Measurements from ENCODE around the gene SHROOM1.

SHROOM1 gene

GRCh38 chr5:132776938-132777208 lies 53.6 kb downstream of the SHROOM1 start:
- DNase-seq (ENCODE audit: low spot score), result no peak

GRCh38 chr5:132776131-132776937 lies 54.1 kb downstream of the SHROOM1 start:
- peak; percentile 58 for DNase-seq (ENCODE audit: low spot score)

DNA sequence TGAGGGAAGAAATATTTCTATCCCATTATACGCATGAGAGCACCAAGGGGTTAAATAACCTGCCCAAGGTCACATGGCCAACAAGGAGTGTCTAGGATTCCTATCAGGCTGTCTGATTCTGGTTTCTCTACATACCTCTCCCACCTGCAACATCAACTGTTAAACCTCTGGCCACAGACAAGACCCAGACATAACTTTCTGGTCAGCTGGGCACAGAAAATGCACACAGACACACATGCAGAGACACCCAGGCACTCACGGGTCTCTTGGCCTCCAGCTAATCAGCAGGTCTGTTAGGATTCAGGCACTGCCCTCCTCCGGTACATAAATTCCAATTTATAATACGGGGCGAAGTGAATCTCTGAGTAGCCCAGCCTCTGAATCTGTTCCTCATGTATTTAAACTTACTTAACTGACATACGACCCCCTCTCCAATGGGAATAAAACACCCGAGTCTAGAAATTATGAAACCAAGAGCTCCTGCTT lies 54.9 kb downstream of the SHROOM1 start:
- no peak for DNase-seq (ENCODE audit: low spot score)

DNA sequence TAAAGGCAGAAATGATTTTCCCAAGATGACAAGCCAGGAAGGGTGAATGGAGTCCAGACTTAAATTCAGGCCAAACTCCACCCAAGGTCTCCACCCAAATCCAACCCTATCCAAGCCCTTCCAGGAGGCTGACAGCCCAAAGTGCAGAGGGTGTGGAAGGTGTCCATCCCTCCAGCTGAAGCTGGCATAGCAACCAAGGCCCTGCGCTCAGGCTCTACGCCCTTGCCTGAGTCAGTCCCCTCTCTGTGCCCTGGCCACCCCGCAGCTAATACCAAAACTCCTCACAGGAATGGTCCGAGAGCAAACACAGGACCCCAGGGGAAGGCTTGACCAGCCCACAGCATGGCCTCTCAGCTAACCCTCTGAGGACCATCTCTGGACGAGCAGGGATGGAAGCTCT lies 55.6 kb downstream of the SHROOM1 start:
- DNase-seq (ENCODE audit: low spot score), result no peak

DNA sequence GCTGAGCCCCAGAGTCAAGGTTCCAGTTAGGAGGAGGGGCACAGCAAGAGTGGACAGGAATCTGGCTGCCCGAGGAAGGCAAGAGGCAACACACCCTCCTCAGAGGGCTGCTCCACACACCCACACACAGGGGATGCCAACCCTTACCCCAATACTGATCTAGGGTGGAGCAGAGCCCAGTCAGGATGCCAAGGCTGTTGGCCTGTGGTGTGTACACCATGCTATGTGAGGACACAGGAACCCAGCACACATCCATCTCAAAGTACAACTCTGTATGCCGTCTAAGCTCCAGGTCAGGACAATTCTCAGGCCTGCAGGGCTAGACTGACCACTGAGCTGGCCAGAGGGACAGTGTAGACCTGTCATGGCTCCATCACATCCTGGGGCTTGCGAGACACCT lies 56.0 kb downstream of the SHROOM1 start:
- DNase-seq (ENCODE audit: low spot score), result no peak

DNA sequence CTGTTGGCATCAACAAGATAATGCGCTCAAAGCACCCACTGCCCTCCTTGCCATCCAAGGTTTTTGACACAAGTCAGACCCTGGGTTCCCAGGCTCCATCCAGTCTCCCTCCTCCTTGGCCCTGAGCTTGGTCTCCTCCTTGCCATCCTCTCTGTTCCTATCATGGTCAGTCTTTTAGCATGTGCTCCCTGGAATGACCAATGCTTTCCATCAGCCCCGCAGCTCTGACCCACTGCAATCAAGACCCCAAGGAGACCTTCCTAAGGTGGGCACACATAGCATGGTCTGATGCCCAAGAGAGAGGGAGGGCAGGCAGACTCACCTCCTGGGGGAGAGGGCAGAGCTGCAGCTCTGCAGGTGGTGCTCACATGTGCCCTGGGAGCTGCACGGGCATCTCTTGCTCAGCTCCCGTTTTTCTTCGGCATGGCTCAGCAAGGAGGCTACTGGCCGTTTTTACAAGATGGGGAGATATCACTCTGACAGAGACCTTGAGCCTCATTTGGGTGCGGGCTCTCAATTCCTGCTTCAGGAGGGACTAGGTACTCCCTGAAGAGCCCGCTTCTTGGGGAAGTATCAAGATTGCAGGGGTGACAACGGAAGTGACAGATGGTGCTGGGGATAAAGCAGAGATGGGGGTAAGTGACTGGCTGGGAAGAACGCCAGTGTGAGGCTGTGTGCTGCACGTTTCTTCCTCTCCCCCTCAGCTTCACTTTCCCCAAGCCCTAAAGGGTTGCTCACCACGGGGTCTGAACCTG lies 56.7 kb downstream of the SHROOM1 start:
- DNase-seq (ENCODE audit: low spot score), result no peak

DNA sequence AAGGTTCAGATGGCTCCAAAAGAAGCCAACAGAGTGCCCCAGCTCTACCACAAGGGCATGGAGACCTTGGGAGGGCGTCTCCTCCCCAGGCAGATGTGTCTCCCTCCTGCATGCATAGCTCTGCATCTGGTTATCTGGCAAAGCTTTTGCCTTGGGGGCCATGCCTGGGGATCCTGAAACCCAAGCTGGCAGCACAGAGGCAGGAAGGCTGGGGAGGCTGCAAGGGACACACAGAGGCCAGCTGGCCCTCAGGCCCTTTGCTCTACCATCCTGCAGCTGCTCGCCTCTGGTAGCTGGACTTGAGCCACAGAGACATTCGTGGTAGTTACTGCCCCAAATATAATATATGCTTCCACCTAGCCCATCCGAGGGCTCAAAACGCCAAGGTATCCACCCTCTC lies 57.3 kb downstream of the SHROOM1 start:
- no peak for DNase-seq (ENCODE audit: low spot score)

DNA sequence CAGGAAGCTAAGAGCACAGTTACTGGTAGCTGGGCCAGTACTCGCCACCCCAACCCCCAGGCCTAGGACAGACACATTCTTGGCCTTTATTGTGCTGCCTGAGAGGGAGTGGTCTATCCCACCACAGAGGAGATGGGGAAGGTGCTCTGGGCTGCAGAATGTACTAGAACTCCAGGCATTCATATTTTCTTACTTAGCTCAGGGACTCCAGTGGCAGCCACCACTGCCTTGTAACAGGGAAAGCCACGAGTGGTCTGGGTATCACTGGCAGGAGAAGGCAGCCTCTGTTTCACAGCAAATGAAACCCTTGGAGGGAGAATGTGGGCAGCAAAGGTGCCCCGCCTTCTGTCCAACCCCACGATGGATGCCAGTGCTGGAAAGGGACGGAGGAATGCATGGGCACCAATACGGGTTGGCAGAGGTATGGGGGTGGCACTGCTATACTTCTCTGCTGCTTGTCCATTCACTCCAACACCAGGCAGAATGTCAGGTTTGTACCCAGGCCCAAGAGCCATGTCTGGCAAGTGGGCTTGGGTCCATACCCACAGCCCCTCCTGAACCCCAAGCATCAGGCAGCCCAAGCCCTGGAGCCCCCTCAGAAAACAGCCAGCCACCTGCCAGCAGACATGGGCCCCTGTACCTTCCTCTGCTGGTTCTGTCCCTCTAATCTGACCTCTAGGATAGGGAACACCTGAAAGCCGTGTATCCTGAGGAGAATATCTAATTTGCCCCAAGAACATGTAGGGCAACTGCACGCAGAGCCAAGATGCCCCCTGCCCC lies 58.0 kb downstream of the SHROOM1 start:
- no peak for DNase-seq (ENCODE audit: low spot score)
